ENCODE measurements around the gene RPL31. TPM values are rescaled to one million over a fixed set of nuclear protein-coding genes. Genes with fewer than 3 reads are reported as not detected.

The RPL31 gene
- total RNA-seq, 2 donors from 2014 or later, result 511 to 520 TPM

DNA sequence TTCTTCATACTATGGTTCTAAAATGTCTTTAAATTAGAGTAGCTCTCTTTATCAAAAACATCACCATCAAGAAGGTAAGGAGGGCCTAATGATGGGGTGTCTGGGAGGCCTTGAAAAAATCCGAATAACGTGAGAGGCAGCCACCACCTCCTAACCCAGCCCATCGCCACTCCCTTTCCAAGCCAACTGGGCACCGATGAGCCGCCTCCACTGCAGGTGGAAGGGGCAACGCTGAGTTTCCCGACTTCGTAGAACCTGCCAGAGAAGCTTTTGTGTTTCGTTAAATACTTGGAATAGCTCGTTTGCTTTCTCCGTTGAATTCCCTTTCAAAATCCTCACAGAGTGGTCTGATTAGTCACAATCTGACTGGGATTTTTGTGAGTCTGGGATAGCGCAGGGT lies 22.0 kb upstream of the RPL31 start:
- TF ChIP-seq, protein P1, sequence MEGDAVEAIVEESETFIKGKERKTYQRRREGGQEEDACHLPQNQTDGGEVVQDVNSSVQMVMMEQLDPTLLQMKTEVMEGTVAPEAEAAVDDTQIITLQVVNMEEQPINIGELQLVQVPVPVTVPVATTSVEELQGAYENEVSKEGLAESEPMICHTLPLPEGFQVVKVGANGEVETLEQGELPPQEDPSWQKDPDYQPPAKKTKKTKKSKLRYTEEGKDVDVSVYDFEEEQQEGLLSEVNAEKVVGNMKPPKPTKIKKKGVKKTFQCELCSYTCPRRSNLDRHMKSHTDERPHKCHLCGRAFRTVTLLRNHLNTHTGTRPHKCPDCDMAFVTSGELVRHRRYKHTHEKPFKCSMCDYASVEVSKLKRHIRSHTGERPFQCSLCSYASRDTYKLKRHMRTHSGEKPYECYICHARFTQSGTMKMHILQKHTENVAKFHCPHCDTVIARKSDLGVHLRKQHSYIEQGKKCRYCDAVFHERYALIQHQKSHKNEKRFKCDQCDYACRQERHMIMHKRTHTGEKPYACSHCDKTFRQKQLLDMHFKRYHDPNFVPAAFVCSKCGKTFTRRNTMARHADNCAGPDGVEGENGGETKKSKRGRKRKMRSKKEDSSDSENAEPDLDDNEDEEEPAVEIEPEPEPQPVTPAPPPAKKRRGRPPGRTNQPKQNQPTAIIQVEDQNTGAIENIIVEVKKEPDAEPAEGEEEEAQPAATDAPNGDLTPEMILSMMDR (IDR thresholded peaks at IDR 0.05), result no peak
- DNase-seq (ENCODE audit: low spot score) (no peak), ATAC-seq (ENCODE audit: insufficient number of reproducible peaks, low FRiP score, low read depth) (no peak)
- H3K36me3 ChIP-seq, result peaks cover 7% of the 10 kb centered on the region
- H3K4me3 ChIP-seq, result no peak overlapping the region
- no peaks in the 10 kb centered on the region for H3K9me3 ChIP-seq
- H3K27me3 ChIP-seq (replicated peaks; ENCODE audit: insufficient read depth), result no peaks in the 10 kb centered on the region
- peaks cover 18 to 35% of the 10 kb centered on the region in 2 donors for H3K4me1 ChIP-seq (ENCODE audit: control insufficient read depth in 1 of 2, low read depth in 2 of 2)
- H3K27ac ChIP-seq, result peak overlapping the region; percentile 41 to 59

DNA sequence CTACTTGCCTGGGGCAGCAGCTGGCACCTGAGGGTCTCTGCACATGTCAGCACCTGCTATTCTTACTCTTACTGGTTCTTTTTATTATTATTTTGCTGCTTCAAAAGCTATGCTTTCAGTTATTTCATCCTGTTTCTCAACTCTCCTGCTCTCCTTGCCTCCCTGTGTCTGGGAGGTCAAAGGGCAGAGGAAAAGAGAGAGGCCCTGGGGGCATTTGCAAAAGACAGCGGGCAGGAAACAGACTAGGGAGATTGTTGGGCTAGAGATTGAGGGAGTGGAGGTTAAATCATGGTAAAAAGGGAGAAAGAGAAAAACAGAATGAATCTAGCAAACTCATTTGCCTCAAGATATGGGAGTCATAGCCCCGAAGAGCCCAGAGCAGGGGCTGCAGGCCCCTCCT lies 21.1 kb upstream of the RPL31 start:
- peaks cover 8% of the 10 kb centered on the region for H3K36me3 ChIP-seq
- H3K27me3 ChIP-seq (replicated peaks; ENCODE audit: insufficient read depth), result no peaks in the 10 kb centered on the region
- peak overlapping the region; percentile 3 to 6 for H3K27ac ChIP-seq
- peaks cover 18 to 35% of the 10 kb centered on the region in 2 donors for H3K4me1 ChIP-seq (ENCODE audit: control insufficient read depth in 1 of 2, low read depth in 2 of 2)
- no peak for DNase-seq (ENCODE audit: low spot score)
- no peak for ATAC-seq (ENCODE audit: insufficient number of reproducible peaks, low FRiP score, low read depth)
- H3K9me3 ChIP-seq, result no peaks in the 10 kb centered on the region
- no peak overlapping the region for H3K4me3 ChIP-seq
- TF ChIP-seq, protein P1 (IDR thresholded peaks at IDR 0.05), result no peak

DNA sequence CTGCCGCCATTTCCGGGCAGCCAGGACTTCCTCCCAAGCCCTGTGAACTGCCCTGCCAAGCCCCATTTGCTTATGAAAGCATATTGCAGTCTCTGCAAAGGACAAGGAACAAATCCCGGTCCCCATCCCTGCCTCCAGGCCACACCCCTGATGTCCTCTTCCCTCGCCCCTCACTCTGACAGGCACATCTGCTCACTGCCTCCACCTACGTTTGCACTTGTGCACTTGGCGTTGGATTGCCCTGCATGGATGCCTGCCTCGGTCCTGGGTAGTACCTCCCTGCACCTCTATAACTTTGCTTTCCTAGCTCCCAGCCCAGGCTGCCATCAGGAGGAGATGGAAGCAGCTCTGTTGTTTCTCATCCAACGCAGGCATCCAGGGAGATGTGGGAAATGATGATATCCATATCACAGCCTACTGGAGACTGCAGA lies 19.6 kb upstream of the RPL31 start:
- Histone ChIP-seq H3K9me3 (no peaks in the 10 kb centered on the region), H3K36me3 (peaks cover 8% of the 10 kb centered on the region), H3K27me3 (replicated peaks; ENCODE audit: insufficient read depth) (no peaks in the 10 kb centered on the region), H3K4me3 (no peak overlapping the region), H3K27ac (no peak overlapping the region), H3K4me1 (ENCODE audit: control insufficient read depth in 1 of 2, low read depth in 2 of 2) (peaks cover 18 to 32% of the 10 kb centered on the region in 2 donors)
- TF ChIP-seq, protein P1 (IDR thresholded peaks at IDR 0.05), result no peak
- no peak for ATAC-seq (ENCODE audit: insufficient number of reproducible peaks, low FRiP score, low read depth)
- no peak for DNase-seq (ENCODE audit: low spot score)

DNA sequence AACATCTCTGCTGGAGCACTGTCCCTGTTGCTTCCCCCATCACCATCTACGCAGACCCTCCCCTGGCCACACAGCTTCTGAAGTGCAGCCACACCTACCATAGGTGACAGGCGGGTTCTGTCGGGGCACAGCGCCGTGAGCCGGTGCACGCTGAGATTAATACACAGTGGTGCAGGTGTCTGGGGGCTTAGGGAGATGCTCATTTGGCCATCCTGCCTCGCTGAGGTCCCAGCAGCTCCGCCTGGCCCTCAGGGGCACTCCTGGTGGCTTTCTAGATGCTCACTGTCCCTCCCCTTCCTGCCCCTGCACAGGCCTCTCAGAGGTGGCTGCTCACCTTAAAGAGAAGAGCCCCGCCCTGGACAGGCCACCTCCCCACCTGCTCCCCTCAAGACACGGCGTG lies 18.9 kb upstream of the RPL31 start:
- Histone ChIP-seq H3K4me3 (no peak overlapping the region), H3K27ac (peak overlapping the region; percentile 48 to 65), H3K9me3 (no peaks in the 10 kb centered on the region), H3K36me3 (peaks cover 8% of the 10 kb centered on the region), H3K27me3 (replicated peaks; ENCODE audit: insufficient read depth) (no peaks in the 10 kb centered on the region), H3K4me1 (ENCODE audit: control insufficient read depth in 1 of 2, low read depth in 2 of 2) (peaks cover 12 to 25% of the 10 kb centered on the region in 2 donors)
- no peak for ATAC-seq (ENCODE audit: insufficient number of reproducible peaks, low FRiP score, low read depth)
- DNase-seq (ENCODE audit: low spot score), result no peak
- TF ChIP-seq, protein P1 (IDR thresholded peaks at IDR 0.05), result no peak

DNA sequence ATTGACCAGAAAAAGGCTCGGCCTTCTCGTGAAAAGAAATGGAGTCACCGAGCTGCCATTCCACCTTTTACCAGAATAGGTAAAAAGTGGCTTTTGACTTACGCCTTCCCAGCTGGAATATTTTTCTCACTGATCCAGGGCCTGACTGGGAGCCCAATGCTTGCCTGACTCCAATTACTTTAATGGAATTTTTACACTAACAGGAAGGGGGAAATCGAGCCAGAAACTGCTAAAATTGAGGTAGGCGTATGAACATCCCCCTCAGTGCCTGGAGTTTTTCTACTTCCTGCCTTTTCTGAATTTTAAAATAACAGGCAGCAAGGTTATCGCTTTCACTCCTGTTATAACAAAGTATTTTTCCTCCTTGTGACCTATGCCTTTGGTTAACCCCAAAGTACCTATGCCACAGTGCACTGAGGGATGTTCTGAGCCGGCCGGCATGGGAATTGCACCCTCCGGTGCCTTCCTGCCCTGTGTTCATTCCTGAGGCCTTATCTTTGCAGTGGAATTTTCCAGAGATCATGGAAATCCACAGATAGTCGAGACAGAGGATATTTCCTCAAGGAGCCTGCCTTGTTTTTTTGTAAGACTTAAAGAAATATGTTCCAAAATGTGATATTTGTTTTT lies 18.3 kb upstream of the RPL31 start:
- no peak for ATAC-seq (ENCODE audit: insufficient number of reproducible peaks, low FRiP score, low read depth)
- Histone ChIP-seq H3K36me3 (peaks cover 8% of the 10 kb centered on the region), H3K4me1 (ENCODE audit: control insufficient read depth in 1 of 2, low read depth in 2 of 2) (peaks cover 12 to 23% of the 10 kb centered on the region in 2 donors), H3K4me3 (no peak overlapping the region), H3K27me3 (replicated peaks; ENCODE audit: insufficient read depth) (no peaks in the 10 kb centered on the region), H3K27ac (peak overlapping the region; percentile 48 to 65), H3K9me3 (no peaks in the 10 kb centered on the region)
- DNase-seq (ENCODE audit: low spot score), result no peak
- TF ChIP-seq, protein P1 (IDR thresholded peaks at IDR 0.05), result peak; percentile 34
